Fibroblast of skin of back (primary cell): Measurements from ENCODE around the gene LCN2.

Source experiments
- DNase-seq: peaks from one replicate; pipeline ENCODE4 v3.0.0-alpha.2; 2013

LCN2 gene

DNA sequence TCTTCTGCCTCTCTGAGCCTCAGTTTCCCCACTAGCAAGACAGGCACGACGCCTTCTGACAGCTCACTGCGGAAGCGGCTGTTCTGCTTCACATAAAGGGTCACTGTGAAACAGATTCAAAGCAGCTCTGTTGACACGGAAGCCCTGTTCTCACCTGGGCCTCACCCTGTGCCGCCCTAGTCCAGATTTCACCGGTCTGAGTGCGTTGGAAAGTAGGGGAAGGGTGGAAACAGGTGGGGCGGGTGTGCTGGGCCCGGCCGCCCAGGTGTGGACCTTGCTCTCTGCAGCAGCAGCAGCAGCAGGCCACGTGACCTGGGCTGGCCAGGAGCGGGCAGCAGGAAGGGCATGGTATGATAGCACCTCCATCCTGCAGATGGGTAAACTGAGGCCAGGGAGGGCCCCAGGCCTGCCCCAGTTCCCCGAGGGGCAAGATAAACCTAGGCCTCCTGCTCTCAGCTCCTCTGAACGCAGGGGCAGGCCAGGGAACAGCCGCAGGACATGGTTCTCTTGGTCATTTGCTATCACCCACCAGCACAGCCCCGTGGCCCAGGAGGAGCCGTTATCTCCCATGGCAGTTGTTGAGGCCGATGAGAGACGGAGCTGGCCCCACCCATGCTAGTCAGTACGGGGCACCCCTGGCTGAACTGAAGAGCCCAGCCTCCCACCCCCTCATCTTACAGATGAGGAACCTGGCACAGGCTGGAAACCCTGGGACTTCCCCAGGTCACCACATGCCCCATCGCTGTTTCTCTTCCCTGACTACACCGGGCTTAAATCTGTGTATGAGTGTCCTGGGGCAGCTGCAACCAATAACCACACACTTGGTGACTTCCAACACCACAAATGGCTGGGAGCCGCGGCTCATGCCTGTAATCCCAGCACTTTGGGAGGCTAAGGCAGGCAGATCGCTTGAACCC is 33.8 kb upstream of the LCN2 start:
- no peak for DNase-seq

DNA sequence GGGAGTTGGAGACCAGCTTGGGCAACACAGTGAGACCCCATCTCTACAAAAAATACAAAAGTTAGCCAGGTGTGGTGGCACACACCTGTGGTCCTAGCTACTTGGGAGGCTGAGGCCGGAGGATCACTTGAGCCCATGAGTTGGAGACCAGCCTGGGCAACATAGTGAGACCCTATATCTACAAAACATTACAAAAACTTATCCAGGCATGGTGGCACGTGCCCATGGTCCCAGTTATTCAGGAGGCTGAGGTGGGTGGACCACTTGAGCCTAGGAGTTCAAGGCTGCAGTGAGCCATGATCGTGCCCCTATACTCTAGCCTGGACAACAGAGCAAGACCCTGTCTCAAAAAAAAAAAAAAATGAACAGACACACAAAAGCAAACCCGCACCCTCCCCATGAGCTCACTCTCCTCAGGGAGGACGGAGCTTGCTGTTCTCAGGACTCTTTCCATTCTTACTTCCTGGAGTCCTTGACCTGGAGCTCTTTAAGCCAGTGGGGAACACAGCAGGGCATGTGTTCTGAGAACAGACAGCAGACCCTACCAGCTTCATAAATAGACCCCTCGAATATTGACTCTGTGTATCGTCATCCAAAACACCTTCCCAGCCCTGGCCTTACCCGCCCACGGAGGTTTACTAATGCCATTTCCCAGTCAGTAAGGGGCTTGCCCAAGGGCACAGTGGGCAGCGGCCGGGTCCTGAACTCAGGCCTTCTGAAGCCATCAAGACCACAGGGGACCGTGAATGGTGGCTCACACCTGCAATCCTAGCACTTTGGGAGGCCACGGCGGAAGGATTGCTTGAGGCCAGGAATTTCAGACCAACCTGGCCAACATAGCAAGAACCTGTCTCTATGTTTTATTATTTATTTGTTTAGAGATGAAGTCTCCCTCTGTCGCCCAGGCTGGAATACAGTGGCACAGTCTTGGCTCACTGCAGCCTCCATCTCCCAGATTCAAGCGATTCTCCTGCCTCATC is 32.9 kb upstream of the LCN2 start:
- DNase-seq = no peak

DNA sequence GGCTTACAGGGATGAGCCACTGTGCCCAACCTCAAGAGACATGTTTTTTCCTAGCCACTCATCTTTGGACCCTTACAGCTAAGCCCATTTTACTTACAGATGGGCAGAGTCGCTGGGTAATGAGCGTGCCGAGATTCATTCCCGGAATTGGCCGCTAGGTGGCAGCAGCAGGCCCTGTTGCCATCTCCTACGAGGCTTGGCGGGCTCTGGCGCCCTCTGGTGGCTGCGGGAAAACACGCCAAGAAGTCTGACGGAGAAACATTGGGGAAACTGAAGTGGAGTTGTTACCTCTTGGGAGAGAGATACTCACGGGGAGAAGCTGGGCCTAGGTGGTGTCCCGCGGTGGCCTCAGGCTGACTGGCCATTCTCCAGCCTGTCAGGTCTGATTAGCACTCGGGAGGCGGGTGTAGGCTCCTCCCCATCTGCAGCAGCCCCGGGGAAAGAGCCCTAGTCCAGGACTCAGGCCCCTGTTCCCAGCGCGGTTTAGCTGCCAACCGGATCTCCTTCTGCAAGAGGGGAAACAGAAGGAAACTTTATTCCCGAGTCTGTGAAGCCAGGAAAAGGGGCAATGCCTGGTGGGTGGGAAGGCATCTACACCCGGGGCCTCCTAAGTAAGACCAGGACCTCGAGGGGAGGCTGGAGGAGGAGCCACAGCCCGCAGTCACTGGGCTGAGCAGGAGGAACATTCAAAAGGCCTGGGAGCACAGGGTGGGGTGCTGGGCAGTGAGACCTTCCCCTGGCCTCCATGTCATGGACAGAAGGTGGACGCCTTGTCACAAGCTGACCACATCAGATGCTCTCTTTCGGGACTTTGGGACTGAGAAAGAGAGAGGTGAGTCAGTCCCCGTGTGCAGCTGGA is 31.4 kb upstream of the LCN2 start:
- peak; percentile 77 for DNase-seq

DNA sequence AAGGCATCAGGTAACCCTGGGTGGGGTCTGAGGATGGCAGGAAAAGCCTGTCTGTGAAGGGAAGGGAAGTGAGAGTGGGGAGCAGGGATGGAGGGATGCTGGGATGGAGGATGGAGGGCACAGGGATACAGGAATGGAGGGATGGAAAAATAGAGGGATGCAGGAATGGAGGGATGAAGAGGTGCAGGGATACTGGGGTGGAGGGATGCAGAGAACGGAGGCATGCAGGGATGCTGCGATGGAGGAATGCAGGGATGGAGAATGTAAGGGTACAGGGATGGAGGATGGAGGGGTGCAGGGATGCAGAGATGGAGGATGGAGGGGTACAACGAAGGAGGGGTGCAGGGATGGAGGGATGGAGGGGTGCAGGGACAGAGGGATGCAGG is 30.8 kb upstream of the LCN2 start:
- no peak for DNase-seq

DNA sequence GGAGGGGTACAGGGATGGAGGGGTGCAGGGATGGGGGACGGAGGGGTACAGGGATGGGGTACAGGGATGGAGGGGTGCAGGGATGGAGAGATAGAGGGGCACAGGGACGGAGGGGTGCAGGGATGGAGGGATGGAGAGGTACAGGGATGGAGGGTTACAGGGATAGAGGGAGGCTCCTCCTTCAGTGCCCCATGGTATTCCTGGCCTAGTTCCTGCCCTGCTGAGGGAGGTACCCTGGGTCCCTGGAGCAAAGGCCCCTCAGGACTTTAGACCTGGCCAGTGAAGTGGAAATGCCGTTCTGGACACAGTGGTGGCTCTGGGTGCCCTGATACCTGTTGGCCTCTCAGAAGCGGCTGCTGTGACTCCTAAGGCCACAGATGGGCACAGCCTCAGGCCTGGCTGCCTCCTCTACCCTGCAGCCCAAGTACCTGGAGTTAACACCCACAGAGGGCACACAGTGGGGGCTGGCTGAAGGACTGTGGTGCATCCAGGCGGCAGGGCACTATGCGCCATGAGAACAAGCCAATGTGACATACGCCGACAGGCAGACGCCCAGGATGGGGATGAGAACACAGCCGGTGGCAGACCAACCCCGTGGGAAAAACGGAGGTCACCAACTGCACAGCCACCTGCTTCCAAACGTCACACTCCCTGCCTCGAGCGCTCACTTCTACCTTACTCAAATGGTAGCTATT is 30.1 kb upstream of the LCN2 start:
- no peak for DNase-seq

DNA sequence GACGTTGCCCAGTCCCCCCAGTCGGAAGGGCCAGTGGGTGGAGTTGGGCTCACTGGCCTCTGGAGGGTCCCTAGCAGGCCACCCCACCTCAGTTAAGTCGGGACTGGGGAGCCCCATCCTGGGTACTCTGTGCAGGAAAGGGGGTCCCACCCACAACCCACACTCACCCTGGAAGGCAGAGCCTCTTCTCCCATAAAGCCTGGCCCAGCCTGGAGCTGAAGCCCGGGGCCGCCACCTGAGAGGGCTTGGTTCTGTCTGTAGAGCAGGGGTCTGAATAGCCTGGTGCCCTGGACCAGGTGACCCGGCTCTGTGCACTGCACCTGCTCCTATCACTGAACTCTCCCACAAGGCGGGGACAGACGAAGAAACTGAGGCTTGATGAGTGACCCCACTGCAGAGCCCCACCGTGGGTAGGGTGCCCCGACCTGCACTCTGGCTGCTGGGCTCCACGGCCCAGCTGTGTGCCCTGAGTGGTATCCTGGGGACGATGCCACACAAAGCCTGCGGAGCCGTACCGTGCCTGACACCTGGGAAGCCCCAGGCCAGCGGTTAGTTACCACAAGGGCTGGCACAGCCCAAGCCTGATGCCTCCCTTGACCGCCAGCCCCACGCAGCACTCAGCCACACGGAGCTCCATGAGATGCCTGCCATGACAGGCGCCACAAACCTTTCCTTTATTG is 29.1 kb upstream of the LCN2 start:
- no peak for DNase-seq

DNA sequence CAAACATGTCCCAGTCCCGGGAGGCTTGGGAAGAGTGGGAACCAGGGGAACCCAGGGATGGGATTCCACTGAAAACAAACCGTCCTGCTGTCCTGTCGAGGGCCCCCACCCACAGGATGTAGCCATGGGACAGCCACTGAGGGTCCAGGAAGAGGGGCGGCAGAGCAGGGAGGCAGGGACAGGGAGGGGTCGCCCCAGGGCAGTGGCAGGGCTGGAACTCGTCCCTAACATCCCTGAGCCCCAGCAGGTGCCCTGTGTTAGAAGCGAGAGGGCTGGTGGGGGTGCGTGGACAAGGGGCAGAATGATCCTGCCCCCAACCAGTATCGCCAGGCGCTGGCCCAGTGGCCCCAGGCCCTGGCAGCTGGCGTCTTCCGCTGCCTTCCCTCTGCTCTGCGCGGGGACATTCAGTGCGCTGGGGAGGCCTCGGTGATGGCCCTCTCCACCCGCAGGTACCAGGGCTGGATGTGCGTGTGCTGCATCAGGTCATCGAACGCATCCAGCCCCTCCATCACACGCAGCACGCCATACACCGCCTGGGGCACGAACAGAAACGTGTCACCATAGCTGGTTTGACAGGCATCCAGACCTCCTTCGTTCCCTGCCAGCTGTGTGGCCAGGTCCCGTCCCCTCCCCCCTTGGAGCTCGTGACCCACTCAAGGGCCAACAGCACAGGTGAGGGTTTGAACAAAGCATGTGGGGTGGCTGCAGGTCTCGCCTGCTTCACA is 28.4 kb upstream of the LCN2 start:
- DNase-seq = no peak

DNA sequence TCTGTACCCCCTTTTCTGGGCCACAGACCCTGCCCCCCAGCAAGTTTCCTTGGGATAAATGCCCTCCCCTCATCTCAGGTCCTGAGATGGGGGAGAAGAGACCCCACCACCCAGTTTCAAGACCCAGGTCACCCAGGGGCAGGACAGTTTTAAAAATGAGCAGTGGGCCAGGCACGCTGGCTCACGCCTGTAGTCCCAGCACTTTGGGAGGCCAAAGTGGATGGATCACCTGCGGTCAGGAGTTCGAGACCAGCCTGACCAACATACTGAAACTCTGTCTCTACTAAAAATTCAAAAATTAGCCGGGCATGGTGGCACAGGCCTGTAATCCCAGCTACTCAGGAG is 27.8 kb upstream of the LCN2 start:
- DNase-seq = no peak

DNA sequence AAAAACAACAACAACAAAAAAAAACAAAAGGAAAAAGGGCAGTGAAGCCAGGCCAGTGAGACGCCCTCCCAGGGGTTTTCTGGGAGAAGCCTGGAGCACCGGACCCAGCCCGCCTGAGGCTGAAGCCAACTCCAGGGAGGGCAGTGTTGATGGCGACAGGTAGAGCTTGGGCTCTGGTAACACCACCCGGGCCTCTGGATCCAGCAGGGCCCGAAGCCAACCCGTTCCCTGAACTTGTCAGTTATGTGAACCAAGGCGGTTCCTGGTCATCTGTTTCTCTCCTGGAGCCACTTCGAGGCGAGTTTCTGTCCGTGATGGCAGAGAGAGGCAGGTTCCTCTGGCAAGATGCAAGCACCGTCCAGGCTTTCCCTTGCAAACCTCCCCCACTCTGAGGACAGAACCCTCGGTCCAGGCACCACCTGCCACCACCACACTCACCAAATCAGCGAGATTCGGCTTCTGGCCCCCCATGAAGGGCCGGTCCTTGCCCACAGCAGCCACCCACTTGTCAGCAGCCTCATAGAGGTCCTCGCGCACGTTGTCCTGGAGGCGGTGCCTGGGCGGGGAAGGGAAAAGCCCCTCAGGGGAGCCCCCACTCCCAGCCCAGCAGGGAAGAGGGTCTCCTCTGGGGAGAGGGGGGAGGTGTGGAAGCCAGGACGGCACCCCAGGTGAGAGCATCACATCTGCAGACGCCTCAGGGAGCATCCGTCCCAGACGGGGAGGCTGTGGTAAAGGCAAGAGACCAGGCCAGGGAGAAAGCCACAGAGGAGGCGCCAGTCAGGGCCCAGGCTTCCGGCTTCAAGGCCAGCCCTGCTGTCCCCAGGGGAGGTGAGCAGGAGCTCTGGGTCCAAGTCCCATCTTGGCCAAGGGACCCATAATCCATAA is 27.1 kb upstream of the LCN2 start:
- DNase-seq = no peak

DNA sequence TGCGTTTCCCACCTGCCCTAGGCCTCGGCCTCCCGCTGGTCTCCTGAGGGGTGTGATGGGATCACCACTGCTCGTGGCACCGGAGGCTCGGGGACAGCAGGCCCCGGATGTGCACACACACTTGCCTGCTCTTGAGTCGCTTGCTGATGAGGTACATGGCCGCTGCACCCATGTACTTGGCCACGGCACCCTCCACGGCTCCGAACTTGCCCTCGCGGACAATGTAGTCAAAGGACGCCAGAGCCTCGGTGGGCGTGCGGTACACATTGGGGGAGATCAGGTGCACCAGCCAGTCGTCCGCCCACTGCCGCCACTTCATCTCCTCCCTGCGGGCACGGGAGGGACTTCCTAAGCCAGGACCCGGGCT is 26.5 kb upstream of the LCN2 start:
- no peak for DNase-seq

DNA sequence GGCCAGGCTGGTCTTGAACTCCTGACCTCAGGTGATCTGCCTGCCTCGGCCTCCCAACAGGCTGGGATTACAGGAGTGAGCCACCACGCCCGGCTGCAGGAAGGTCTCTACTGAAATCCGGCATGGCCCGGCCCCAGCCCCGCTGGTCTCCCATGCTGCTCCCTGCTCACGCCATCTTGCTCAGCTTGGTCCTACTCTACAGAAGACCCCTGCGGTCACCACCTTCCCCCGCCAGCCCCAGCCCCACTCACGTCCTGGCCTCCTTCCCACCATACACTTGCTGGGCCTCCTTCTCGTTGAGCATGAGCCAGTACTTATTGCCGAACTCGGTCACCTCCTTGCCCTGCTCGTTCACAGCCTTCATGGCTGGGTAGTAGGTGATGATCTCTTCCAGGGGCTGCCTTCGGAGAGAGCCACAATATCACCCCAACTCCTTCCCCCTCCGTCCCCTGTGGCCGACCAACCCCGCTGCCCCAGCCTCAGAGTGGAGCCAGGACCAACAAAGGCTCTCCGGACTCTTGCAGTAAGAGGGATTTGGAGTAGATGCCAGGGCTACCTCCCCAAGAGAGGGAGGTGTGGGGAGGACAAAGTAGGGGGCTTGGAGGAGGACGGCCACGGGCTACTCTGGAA is 25.7 kb upstream of the LCN2 start:
- no peak for DNase-seq

DNA sequence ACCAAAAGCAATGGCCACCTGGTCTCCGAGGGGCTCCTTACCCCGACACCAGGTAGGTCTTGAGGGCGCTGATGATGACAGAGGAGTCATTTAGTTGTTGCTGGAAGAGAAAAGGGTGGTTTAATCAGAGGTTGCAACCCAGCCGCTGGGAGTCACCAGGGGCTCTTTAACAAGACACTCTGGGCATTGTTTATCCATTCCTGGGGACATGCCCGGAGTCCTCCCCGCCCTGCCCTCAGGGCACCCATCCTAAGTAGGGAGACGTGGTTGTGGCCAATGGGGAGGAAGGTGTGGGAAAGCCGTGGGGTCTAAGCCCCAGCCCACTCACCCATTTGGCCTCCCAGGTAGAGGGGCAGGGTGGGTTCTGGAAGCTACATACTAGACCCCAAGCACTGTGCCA is 24.8 kb upstream of the LCN2 start:
- DNase-seq = no peak

DNA sequence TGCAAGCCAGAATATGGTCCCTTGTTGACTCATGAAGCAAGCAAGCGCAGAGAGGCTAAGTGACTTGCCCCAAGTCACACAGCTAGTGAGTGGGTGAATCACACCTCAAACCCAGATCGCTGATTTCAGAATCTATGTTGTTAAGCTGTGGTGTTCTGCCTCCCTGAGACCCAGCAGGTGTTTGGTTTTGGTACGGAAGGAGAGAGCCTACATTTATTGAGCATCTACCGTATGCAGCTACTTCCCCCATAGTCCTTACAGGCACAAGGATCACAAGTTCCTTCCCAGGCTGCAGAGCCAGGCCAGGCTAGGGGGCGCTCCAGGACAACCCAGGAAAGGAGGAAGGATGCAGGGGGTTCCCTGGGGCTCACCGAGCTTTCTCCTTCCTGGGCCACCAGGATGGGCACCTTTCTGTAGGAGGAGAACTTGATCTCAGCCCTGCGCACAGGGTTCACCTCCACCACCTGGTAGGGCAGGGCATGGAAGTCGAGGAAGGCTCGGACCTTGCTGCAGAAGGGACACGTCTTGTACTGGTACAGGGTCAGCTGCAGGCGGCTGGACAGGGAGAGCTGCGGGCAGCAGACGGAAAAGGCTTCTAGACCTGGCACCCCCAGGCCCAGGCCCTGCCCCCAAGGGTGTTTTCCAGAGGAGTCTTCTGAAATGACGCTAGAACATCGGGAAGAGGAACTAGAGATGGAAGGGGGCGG is 24.2 kb upstream of the LCN2 start:
- peak; percentile 53 for DNase-seq

DNA sequence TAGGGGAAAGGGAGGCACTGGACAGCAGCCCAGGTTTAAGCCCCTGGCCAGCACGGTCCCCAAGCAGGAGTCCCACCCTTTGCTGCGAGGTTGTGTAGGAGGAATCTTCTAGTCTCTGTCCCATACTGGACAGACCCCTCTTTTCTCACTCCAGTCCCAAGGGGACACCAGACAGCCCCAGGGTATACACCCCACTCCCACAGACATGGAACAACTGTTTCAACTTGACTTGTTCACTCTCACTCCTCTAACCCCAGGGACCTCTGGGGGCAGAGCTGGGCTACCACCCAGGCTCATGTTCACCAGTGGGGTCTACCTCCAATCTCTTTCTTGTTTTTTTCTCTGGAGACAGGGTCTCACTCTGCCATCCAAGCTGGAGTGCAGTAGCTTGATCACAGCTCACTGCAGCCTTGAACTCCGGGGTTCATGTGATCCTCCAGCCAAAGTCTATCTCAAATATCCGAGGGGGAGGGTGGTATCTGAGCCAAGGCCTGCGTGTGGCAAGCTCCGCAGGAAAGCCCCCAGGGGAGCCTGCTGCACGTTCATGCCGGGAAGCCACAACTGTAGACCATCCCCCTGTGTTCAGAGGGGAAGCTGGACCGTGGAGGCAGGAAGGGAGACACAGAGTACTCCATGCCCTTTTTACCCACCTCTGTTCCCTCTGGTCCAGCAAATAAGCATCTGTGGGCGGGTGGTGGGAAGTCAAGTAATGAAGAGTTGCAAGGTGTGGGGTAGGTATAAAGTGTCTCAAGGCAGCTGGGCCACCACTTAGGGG is 23.5 kb upstream of the LCN2 start:
- peak; percentile 26 for DNase-seq

DNA sequence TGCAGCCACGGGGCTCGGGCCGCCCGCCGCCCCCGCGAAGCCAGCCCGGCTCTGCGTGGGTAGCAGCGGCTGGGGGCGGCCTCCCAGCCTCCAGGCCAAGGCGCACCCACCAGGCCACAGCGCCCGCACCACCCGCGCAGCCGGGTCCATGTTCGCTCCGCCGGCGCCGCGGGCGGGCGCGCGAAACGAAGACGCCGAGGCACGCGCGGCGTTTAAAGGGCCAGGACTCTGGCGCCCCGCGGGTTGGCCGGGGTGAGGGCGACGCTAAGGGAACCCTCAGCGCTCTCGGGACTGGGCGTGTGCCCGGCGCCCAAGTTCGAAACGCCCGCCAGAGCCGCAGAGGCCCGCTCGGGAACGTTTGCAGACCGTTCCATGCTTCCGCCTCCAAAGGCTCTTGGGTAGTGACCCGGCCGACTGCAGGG is 21.7 kb upstream of the LCN2 start, which contains the start of gene PTGES2:
Gene PTGES2, minus strand, starts transcription at position 162 of the 422 bp plus-strand sequence. Its CDS starts 12 bp downstream, at position 150.
- peak; percentile 91 for DNase-seq

DNA sequence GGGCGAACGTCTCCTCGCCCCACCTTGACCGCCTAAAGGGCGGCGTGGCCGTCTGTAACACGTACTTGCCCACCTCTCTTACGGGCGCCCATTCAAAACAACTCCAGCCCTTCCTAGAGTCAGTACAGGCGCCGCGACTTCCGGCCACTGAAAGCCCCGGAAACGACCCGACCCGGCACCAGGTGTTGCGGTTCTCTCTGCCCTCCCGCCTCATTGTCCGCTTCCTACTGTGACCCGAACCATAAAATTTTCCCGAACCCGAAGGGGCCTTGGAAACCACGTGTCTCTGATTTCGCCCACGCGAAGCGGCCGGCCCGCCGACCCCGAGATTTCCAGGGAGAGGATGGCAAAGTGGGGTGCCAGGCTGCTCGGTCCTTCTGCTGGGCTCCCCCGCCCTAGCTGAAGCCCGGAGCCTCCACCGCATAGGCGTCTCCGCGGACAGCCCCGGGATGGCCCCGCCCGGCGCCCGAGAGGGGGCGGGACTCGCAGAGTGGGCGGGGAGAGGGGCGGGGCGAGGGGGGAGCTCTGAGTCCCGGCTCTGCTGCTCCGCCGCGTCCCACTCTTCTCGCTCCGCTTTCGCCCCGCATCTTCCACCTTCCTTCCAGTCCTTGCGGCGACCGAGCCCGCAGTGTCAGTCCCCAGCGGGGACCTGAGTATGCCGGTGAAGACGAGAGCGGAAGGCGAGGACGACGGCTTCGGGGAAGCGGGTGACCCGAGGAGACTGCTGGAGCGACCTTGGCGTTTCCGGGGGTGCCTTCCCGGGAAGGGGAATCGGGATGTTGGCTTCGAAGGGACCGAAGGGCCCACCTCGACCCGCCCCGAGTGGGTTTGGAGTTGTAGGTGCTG is 21.0 kb upstream of the LCN2 start:
- DNase-seq = peak; percentile 92
